H9 (cell line): ENCODE data around the gene HLTF. TPM values are rescaled to one million over a fixed set of nuclear protein-coding genes. Genes with fewer than 3 reads are reported as not detected.

Source experiments
- DNase-seq: peaks from one replicate; pipeline ENCODE4 v3.0.0-alpha.2; 2017
- H2AFZ ChIP-seq: one replicate; pipeline ENCODE4 v1.6.1; 2013; ENCODE audit warnings: mild to moderate bottlenecking, low read length, control low read depth, moderate library complexity
- H2AK5ac ChIP-seq: 2 replicates; pipeline ENCODE4 v1.6.1; 2013; ENCODE audit warnings: low read length, control low read depth, mixed read lengths; ENCODE audit not compliant: insufficient read length
- H2BK120ac ChIP-seq: one replicate; pipeline ENCODE4 v1.6.1; 2013; ENCODE audit warnings: low read depth, mild to moderate bottlenecking, low read length, control low read depth, inconsistent platforms; ENCODE audit not compliant: poor library complexity, severe bottlenecking
- H2BK12ac ChIP-seq: 2 replicates; pipeline ENCODE4 v1.6.1; 2013; ENCODE audit warnings: low read length, control low read depth, mixed read lengths, low read depth; ENCODE audit not compliant: insufficient read length
- H2BK15ac ChIP-seq: 2 replicates; pipeline ENCODE4 v1.6.1; 2013; ENCODE audit warnings: low read depth, low read length, control low read depth
- H2BK20ac ChIP-seq: one replicate; pipeline ENCODE4 v1.6.1; 2013; ENCODE audit warnings: low read depth, mild to moderate bottlenecking, low read length, control low read depth, inconsistent platforms; ENCODE audit not compliant: poor library complexity, severe bottlenecking
- H2BK5ac ChIP-seq: 2 replicates; pipeline ENCODE4 v1.6.1; 2013; ENCODE audit warnings: low read length, control low read depth, mixed read lengths; ENCODE audit not compliant: insufficient read length
- H3K14ac ChIP-seq: 2 replicates; pipeline ENCODE4 v1.6.1; 2013; ENCODE audit warnings: low read length, control low read depth; ENCODE audit not compliant: insufficient read depth
- H3K18ac ChIP-seq: 2 replicates; pipeline ENCODE4 v1.6.1; 2013; ENCODE audit warnings: low read depth, mild to moderate bottlenecking, mixed read lengths, low read length, control low read depth; ENCODE audit not compliant: insufficient read length
- H3K23ac ChIP-seq: 2 replicates; pipeline ENCODE4 v1.6.1; 2013; ENCODE audit warnings: low read length, control low read depth, mixed read lengths, low read depth; ENCODE audit not compliant: insufficient read length
- H3K23me2 ChIP-seq: 2 replicates; pipeline ENCODE4 v1.6.1; 2013; ENCODE audit warnings: low read depth, mild to moderate bottlenecking, mixed read lengths, low read length, control low read depth; ENCODE audit not compliant: insufficient read length, poor library complexity, severe bottlenecking
- H3K27ac ChIP-seq: 2 replicates; pipeline ENCODE4 v1.5.1; 2013; ENCODE audit warnings: low read length, control low read depth, mixed read lengths, low read depth; ENCODE audit not compliant: insufficient read length
- H3K27me3 ChIP-seq: 2 replicates; pipeline ENCODE4 v1.6.1; 2013; ENCODE audit warnings: low read length, control low read depth, inconsistent platforms; ENCODE audit not compliant: insufficient read depth
- H3K4ac ChIP-seq: 2 replicates; pipeline ENCODE4 v1.6.1; 2013; ENCODE audit warnings: low read depth, mild to moderate bottlenecking, control low read depth, inconsistent platforms, low read length, moderate library complexity
- H3K4me1 ChIP-seq: 2 replicates; pipeline ENCODE4 v1.6.1; 2013; ENCODE audit warnings: low read length, control low read depth, inconsistent platforms; ENCODE audit not compliant: insufficient read depth
- H3K4me2 ChIP-seq: 2 replicates; pipeline ENCODE4 v1.6.1; 2013; ENCODE audit warnings: low read length, control low read depth, mixed read lengths; ENCODE audit not compliant: insufficient read length, insufficient read depth
- H3K56ac ChIP-seq: 2 replicates; pipeline ENCODE4 v1.6.1; 2013; ENCODE audit warnings: low read depth, mild to moderate bottlenecking, mixed read lengths, low read length, control low read depth; ENCODE audit not compliant: insufficient read length
- H3K79me1 ChIP-seq: 2 replicates; pipeline ENCODE4 v1.6.1; 2013; ENCODE audit warnings: low read depth, mild to moderate bottlenecking, moderate library complexity, low read length, control low read depth, inconsistent platforms; ENCODE audit not compliant: insufficient read depth, poor library complexity, severe bottlenecking
- H3K79me2 ChIP-seq: 2 replicates; pipeline ENCODE4 v1.6.1; 2013; ENCODE audit warnings: low read length, control low read depth, inconsistent platforms; ENCODE audit not compliant: insufficient read depth
- H3K9ac ChIP-seq: 2 replicates; pipeline ENCODE4 v1.6.1; 2013; ENCODE audit warnings: low read length, control low read depth, mixed read lengths; ENCODE audit not compliant: insufficient read length; ENCODE audit errors: extremely low read depth
- H3K9me3 ChIP-seq: one replicate; pipeline ENCODE4 v1.6.1; 2013; ENCODE audit warnings: low read depth, low read length, inconsistent platforms; ENCODE audit not compliant: control insufficient read depth
- H3T11ph ChIP-seq: one replicate; pipeline ENCODE4 v1.6.1; 2013; ENCODE audit warnings: mild to moderate bottlenecking, low read length, control low read depth, inconsistent platforms
- H4K20me1 ChIP-seq: one replicate; pipeline ENCODE4 v1.6.1; 2013; ENCODE audit not compliant: control insufficient read depth, insufficient read length, insufficient read depth
- H4K5ac ChIP-seq: 2 replicates; pipeline ENCODE4 v1.6.1; 2013; ENCODE audit warnings: low read depth, mild to moderate bottlenecking, mixed read lengths, low read length, control low read depth; ENCODE audit not compliant: insufficient read length
- H4K8ac ChIP-seq: replicated peaks from 2 replicates; pipeline ENCODE4 v1.6.1; 2013; ENCODE audit warnings: low read length, control low read depth, mixed read lengths, low read depth; ENCODE audit not compliant: insufficient read length
- H4K91ac ChIP-seq: 2 replicates; pipeline ENCODE4 v1.6.1; 2013; ENCODE audit warnings: low read depth, mild to moderate bottlenecking, moderate library complexity, mixed read lengths, low read length, control low read depth; ENCODE audit not compliant: insufficient read length
- H3K27ac Mint-ChIP-seq, 3 experiments: 2 replicates in 2 of 3; 3 replicates in 1 of 3; pipeline ENCODE4 v1.8.0; 2020 to 2021; ENCODE audit warnings: mixed read lengths in 3 of 3, mild to moderate bottlenecking in 1 of 3, moderate library complexity in 1 of 3
- H3K27me3 Mint-ChIP-seq: 2 replicates; pipeline ENCODE4 v1.8.0; 2021; ENCODE audit warnings: low read depth, mild to moderate bottlenecking, moderate library complexity, mixed read lengths
- H3K36me3 Mint-ChIP-seq, 3 experiments: 2 replicates in 2 of 3; 3 replicates in 1 of 3; pipeline ENCODE4 v1.8.0; 2020 to 2021; ENCODE audit warnings: low read depth in 3 of 3, mixed read lengths in 3 of 3; ENCODE audit not compliant: insufficient read depth in 1 of 3
- H3K4me1 Mint-ChIP-seq, 2 experiments: 2 replicates each; pipeline ENCODE4 v1.8.0; 2020; ENCODE audit warnings: mixed read lengths in 2 of 2
- H3K4me3 Mint-ChIP-seq, 2 experiments: 2 replicates in 1 of 2; 3 replicates in 1 of 2; pipeline ENCODE4 v1.8.0; 2020 to 2021; ENCODE audit warnings: mild to moderate bottlenecking in 2 of 2, mixed read lengths in 2 of 2, moderate library complexity in 1 of 2
- H3K9me3 Mint-ChIP-seq, 2 experiments: 2 replicates in 1 of 2; 3 replicates in 1 of 2; pipeline ENCODE4 v1.8.0; 2020; ENCODE audit warnings: mild to moderate bottlenecking in 2 of 2, mixed read lengths in 2 of 2, moderate library complexity in 1 of 2
- CTCF ChIP-seq: fragments of 200-600 bp; sonication (generic); conservative IDR thresholded peaks from 3 replicates; pipeline ENCODE4 v1.8.0; 2021; ENCODE audit warnings: antibody characterized with exemption, mild to moderate bottlenecking
- WGBS: extraction: QIAGEN DNeasy Blood & Tissue Kit; methylation state at CpG from one replicate; pipeline ENCODE4 v1.1.7; 2013; ENCODE audit warnings: missing lambda C conversion rate, low lambda C conversion rate, mixed read lengths; ENCODE audit not compliant: insufficient read length; ENCODE audit errors: extremely low coverage; 5-methylcytosine and 5-hydroxymethylcytosine counted together
- total RNA-seq: library from RNA; stranded (reverse); gene quantifications from 2 replicates; pipeline ENCODE4 v1.2.1, GENCODE V29; 2021

Gene HLTF
- total RNA-seq, 1 experiment from 2014 or later = 41.5 TPM

- H2AFZ ChIP-seq = no peak overlapping the region
- no peak overlapping the region for H2AK5ac ChIP-seq
- no peaks in the 10 kb centered on the region for H3K9me3 ChIP-seq
- H3K23ac ChIP-seq = no peak overlapping the region
- H3K23me2 ChIP-seq = no peaks in the 10 kb centered on the region
- H3K4me1 ChIP-seq = no peaks in the 10 kb centered on the region; the same call in 1 of the 2 replicates
- H3K4me2 ChIP-seq = no peak overlapping the region
- no peaks in the 10 kb centered on the region for H3K27me3 ChIP-seq
- H3K79me2 ChIP-seq = no peaks in the 10 kb centered on the region
- DNase-seq = no peak
- H4K8ac ChIP-seq = no peak overlapping the region
- no peak for TF ChIP-seq CTCF
- H3K56ac ChIP-seq = no peak overlapping the region
- no peak overlapping the region for H2BK5ac ChIP-seq
- H3T11ph ChIP-seq = no peak overlapping the region
- no peak overlapping the region for H2BK15ac ChIP-seq
- no peak overlapping the region for H3K9ac ChIP-seq
- H3K4ac ChIP-seq = no peak overlapping the region
- Mint-ChIP-seq H3K4me1 (peaks cover 12 to 19% of the 10 kb centered on the region in 2 experiments), H3K9me3 (no peaks in the 10 kb centered on the region), H3K4me3 (no peak overlapping the region), H3K27me3 (peaks cover 7% of the 10 kb centered on the region), H3K36me3 (peaks cover 12 to 54% (median 31%) of the 10 kb centered on the region in 3 experiments), H3K27ac (no peak overlapping the region)
- no peak overlapping the region for H3K18ac ChIP-seq
- no peak overlapping the region for H2BK20ac ChIP-seq
- no peak overlapping the region for H3K27ac ChIP-seq
- H4K5ac ChIP-seq = no peak overlapping the region
- no peak overlapping the region for H4K91ac ChIP-seq
- no peaks in the 10 kb centered on the region for H4K20me1 ChIP-seq
- no CpG with 5 or more reads among the region's 2 CpGs for whole genome bisulfite sequencing
- H3K79me1 ChIP-seq = peaks cover 6% of the 10 kb centered on the region
- H3K14ac ChIP-seq = no peak overlapping the region
- H2BK120ac ChIP-seq = no peak overlapping the region
- H2BK12ac ChIP-seq = no peak overlapping the region
Observed at GRCh38 chr3:149080699-149081091, 5.6 kb downstream of the HLTF start.
